Measurements from ENCODE around the gene LENG9.

DNA sequence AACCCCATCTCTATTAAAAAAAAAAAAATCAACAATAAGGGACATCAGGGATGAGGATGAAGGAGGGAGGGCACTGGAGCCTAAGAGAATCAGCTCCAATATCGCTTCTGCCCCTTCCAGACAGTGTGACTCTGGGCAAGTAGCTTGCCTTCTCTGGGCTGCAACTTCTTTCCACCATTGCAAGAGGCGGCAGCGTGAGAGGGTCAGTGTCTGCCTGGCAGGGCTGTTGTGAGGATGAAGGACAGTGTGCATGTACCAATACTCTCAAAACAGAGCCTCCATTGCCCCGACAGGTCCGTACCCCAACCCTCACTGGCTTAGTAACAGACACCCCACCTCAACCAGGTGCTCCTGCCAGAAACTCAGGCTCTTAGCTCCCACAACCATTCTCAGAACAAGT, 29.9 kb downstream of the LENG9 start:
- TF ChIP-seq EHF (CRISPR knock-in tag; IDR thresholded peaks at IDR 0.05) = no peak
- TF ChIP-seq RAD21 (conservative IDR thresholded peaks at IDR 0.05 in 1 of 2, IDR thresholded peaks at IDR 0.05 in 1 of 2) = no peak
- TF ChIP-seq ZFP36 (IDR thresholded peaks at IDR 0.05; ENCODE audit: borderline replicate concordance, partially characterized antibody) = no peak
- no peak for TF ChIP-seq CHD2 (IDR thresholded peaks at IDR 0.05; ENCODE audit: low read length, partially characterized antibody)
- TF ChIP-seq CTCF (IDR thresholded peaks at IDR 0.05) = no peak
- no peak for TF ChIP-seq SREBF2 (IDR thresholded peaks at IDR 0.05)
- TF ChIP-seq CBX8 (IDR thresholded peaks at IDR 0.05) = no peak
- TF ChIP-seq CEBPB (IDR thresholded peaks at IDR 0.05) = no peak
- no peak for TF ChIP-seq NR3C1 (IDR thresholded peaks at IDR 0.05)
- TF ChIP-seq GATA3 (IDR thresholded peaks at IDR 0.05; ENCODE audit: borderline replicate concordance) = no peak
- TF ChIP-seq CBX2 (IDR thresholded peaks at IDR 0.05; ENCODE audit: borderline replicate concordance, low read depth) = no peak
- no peak for TF ChIP-seq BHLHE40 (IDR thresholded peaks at IDR 0.05; ENCODE audit: low read depth, low read length)
